Stimulated activated CD8-positive, alpha-beta memory T cell treated with anti-CD3 and anti-CD28 coated beads, Interleukin-2, amount 100 ng/mL, for 1 hour (primary cell): ENCODE measurements around the gene ARID3A.
"Not testable (repeated sequence)": the region's sequence is repeated elsewhere in the genome, so short reads cannot be mapped to it uniquely, and the experiment has no call there.

Experiments
- DNase-seq, 2 donors: peaks; one replicate each; pipeline ENCODE4 v3.0.0-alpha.2; 2020; ENCODE audit warnings: low read depth in 2 of 2

ARID3A gene

DNA sequence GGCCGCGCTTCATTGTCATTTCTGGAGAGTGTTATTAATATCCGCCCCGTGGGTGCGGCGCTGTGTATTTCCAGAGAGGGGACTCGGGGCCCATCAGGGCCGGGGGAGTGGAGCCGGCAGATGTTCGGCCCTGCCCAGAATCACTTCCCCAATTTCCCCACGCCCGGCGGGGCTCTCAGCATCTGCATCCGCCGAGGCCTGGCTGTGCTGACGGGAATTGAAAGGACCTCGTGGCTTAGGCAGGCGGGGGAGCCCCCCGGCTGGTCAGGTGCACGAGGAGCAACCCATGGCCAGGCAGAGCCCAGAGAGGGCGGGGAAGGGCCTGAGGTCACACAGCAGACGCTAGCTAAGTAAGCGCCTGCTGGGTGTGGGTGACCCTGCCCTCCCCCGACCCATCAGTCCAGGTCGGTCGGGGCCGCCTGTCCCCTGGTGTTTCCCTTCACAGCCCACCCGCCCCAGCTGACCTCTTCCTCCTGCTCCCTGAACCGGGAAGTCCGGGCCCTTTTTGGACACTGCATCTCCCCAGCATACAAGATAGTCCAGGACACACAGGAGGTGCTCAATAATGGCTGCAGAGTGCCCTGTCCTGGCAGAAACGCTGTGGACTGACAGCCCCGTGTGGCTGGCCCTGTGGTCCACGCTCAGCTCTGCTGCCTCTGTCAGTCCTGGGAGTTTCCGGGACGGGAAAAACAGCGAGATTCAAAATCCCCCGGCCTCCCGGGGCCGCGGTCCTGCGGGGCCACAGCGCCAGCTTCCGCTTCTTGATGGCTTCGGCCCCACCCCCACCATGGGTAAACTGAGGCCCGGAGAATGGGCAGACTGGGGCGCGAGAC is 22.1 kb downstream of the ARID3A start:
- no peak for DNase-seq

DNA sequence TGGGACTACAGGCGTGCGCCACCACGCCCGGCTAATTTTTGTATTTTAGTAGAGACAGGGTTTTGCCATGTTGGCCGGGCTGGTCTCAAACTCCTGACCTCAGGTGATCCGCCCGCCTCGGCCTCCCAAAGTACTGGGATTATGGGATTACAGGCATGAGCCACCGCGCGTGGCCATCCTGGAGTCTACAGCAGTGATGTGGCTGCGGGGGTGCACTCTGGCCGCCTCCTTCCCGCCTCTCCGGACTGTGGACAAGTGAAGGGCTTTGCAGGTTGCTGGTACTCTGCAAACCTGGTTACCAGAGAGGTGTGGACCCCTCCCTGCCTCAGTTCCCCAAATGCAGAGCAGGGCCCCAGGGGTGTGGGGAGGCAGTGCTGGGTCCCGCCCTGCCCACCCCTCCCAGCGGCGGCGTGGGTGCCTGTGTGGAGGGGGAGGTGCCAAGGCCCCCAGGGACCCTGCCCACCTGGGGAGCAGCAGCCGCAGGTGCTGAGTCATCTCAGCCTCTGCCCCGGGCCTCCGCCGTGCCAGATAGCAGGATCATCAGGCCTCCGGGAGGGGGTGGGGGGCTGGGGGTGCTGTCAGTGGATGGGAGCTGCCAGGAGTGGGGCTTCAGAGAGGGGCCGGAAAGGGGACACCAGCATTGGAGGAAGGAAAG is 23.1 kb downstream of the ARID3A start:
- no peak for DNase-seq

DNA sequence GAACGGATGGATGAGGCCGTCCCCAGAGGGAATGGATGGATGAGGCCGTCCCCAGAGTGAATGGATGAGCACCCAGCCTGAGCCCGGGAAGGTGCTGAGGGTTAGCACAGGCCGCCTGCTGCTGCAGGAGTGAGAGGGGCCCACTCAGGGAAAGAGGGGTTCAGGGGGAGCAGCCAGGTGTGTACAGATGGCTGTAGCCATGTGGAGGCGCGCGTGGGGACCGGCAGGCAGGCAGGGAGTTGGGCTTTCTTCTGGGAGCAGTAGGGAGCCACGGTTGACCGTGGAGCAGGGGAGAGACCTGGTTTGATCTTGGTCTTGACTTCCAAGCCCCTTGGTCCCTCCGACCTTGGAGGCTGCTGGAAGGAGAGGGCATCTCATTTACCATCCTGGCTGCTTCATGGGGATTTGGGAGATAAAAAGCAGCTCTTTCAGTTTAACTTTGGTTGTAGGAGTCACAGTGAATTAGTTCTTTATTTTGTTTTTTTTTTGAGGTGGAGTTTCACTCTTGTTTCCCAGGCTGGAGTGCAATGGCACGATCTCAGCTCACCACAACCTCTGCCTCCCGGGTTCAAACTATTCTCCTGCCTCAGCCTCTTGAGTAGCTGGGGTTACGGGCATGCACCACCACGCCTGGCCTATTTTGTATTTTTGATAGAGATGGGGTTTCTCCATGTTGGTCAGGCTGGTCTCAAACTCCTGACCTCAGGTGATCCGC is 24.7 kb downstream of the ARID3A start:
- no peak for DNase-seq

DNA sequence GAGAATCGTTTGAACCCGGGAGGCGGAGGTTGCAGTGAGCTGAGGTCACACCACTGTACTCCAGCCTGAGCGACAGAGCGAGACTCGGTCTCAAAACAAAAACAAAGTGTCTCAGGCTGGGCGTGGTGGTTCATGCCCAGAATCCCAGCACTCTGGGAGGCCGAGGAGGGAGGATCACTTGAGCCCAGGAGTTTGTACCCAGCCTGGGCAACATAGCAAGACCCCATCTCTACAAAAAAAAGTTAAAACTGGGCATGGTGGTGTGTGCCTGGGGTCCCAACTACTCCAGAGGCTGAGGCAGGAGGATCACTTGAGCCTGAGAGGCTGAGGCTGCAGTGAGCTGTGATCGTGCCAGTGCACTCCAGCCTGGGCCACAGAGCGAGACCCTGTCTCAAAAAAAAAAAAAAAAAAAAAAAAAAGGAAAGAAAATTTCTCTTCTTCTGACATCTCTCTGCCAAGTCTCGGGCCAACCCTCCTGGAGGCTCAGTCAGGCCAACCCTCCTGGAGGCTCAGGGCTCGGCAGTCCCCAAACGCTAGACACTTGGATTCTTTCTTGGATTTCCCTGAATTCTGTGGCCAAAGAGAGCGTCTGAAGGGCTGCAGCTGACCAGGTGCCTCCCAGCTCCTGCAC is 26.3 kb downstream of the ARID3A start:
- no peak for DNase-seq

DNA sequence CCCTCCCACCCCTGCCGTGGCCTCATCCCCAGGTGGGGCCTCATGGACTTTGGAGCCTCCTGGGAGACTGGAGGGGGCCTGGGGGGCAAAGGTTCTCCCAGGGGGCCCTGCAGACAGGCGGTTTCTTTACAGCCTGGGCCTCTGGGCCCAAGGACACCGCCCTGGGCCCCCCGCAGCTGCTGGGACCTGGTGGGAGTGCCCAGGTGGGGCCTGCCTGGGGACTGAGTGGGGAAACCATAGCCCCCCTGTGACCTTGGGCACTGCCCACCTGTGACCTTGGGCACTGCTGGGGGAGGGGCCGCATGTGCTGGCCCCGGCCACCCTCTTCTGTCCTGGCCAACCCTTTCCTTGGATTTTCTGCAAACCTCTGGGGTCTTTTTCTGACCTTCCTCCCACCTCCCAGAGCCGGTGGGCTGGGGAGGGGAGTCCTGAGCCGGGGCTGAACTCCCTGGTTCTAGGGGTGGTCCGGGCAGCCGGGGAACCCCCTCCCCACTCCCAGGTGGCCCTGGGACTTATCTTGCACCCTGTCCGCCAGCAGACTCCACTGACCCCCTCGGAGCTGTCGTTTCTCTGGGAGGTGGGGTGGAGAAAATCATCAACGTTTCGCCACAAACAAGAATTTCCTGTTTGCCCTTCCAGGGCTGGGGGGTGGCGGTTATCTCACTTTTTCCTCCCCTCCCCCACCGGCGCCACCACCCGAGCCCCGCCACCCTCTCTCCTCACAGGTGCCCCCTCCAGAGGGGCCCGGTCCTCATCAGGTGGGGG is 27.0 kb downstream of the ARID3A start:
- no peak for DNase-seq

DNA sequence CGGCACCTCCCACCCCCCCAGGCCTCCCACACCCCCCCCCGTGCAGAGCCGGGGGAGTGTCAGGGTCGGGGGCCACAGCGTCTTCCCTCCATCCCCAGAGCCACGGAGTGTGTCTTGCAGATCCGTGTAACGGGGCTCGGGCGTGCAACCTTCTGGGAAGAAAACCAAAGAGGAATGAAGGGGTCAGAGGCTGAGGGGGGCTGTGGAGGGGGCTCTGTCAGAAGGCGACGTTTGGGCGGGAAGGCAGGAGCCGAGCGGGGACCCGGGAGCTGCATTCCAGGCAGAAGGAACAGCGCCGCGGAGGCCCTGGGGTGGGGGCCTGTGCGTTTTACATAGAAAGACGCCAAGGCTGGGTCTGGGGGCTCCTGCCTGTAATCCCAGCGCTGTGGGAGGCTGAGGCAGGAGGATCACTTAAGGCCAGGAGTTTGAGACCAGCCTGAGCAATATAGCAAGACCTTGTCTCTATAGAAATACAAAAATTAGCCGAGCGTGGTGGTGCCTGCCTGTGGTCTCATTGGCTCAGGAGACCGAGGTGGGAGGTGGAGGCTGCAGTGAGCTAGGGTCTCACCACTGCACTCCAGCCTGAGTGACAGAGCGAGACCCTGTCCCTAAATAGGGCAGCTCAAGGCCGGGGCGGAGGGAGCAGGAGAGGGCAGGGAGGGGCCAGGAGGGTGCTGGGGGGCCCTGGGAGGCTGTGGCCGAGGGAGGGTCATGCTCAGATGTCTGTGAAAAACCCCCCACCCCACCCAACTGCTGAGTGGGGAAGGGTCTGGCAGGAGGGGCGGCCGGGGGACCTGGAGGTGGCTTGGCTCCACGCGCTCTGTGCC is 27.8 kb downstream of the ARID3A start:
- no peak for DNase-seq

DNA sequence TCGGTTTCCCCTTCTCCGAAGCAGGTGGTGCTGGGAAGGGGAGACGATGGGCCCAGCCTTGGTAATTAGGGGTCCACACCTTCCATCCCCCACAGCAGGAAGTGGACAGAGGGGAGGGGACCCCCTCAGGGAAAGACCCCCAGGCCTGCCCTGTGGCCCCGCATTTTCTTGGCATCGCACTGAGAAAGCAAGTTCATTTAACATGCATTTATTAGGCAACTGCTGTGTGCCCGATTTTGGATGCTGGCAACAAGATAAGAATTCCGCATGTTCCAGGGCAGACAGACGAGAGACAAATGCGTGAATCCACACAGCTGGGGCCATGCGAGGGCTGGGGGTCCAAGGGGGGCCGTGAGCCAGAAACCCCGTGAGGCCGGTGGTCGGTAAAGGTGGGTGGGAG is 28.4 kb downstream of the ARID3A start:
- DNase-seq: no peak

DNA sequence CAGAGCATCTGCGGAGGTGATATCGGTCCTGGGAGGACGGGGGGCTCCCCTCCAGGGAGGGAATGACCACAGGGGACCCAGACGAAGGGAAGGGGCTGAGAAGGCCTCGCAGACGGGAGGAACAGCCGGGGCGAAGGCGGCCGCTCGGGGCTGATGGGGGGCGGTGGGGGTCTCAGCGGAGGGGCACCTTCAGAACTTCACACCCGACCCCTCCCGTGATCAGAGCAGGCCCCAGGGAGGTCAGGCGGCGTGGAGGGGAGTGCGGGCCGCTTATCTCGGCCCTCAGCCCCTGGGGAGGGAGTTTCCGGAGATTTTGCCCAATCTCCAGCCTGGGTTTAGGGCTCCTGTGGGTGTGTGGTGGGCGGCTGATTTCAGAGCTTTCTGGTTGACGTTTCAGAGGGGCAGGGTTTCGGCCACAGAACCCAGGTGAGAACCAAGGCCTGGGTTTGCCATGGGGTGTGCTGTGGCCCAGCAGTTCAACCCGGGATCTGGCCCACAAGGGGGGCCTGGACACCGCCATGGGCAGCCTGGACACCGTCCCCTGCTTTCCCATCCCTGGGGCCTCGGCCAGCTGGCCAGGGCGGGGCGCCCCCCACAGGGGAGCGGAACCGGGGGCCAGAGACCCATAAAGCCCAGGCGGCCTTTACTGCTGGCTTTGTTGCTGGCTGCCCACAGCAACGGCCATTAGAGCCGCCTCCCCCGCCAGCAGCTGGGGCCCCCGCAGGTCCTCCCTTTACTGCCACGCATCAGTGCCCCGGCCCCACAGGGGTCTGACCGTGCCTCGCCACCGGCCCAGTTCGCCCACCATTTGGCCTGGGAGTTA is 29.0 kb downstream of the ARID3A start:
- no peak for DNase-seq

DNA sequence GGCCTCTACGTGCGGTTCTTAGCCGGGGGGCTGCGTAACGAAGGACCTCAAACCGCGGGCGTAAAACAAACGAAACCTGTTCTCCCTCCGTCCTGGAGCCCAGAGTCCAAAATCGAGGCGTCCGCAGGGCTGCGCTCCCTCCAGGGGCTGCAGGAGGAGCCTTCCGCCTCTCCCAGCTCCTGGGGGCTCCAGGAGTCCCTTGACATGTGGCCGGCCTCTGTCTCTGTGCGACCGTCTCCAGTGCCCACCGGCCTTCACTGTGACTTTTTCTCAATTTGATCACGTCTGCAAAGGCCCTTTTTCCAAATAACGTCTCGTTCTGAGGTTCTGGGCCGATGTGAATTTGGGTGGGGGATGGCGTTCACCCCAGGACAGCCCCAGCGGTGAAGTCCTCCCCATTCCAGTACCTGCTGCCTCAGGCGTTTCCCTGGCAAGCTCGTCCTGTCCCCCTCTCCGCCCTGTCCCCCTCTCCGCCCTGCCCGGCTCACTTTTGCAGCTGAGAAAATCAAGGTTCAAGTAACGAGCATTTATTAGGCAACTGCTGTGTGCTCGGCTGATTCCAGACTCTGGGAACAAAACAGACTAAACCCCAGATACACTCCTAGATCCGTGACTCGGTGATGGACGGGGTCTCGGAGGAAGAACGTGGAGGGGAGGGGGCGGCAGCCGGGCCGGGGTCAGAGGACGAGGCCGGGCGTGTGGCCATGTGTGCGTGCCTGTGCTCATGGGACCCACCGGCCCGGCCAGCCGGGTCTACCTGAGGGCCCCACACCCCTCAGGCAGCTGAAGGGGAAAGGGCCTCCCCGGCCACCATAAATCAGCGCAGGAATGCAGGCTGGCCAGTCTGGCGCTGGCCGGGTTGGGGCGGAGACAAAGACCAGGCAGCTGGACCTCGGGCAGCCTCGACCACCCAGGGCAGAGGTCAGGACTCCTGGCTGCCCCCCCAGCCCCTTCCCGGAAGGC is 30.2 kb downstream of the ARID3A start:
- DNase-seq: no peak

DNA sequence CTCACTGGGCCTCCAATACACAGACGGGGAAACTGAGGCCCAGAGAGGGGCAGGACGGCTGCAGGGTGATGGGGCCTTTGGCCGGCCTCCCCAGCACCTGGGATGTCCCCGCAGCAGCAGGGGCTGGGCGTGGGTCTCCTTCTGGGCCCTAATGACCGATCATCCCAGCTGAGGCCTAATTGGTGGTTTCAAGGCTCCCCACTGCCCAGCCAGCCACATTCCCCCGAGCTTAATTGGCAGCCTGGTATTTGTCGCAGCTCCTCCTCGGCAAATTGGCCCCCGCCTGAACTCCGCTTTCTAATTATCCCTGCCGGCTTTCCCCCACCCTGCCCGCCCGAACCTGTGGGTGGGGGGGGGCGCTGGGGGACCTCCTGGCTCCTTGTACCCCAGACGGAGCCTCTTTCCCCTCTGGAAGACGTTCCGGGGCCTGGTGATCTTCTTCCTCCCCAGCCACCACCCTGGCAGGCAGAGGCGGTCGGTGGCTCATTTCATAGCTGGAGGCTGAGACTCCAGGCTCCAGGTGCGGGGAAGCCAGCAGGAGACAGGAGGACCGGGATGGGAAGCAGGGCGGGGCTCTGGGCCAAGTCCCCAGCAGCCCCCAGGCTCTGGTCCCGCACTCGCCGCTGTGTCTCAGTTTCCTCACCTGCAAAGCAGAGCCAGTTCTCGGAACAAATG is 31.1 kb downstream of the ARID3A start:
- DNase-seq: no peak

DNA sequence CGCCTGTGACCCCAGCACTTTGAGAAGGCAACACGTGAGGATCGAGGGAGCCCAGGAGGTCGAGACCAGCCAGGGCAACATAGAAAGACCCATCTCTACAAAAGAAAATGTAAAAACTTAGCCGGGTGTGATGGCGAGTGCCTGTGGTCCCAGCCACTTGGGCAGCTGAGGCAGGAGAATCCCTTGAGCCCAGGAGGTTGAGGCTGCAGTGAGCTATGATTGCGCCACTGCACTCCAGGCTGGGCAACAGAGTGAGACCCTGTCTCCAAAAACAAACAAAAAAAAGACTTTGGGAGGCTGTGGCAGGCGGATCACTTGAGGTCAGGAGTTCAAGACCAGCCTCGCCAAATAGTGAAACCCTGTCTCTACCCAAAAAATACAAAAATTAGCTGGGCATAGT is 31.7 kb downstream of the ARID3A start:
- not testable (repeated sequence) for DNase-seq

DNA sequence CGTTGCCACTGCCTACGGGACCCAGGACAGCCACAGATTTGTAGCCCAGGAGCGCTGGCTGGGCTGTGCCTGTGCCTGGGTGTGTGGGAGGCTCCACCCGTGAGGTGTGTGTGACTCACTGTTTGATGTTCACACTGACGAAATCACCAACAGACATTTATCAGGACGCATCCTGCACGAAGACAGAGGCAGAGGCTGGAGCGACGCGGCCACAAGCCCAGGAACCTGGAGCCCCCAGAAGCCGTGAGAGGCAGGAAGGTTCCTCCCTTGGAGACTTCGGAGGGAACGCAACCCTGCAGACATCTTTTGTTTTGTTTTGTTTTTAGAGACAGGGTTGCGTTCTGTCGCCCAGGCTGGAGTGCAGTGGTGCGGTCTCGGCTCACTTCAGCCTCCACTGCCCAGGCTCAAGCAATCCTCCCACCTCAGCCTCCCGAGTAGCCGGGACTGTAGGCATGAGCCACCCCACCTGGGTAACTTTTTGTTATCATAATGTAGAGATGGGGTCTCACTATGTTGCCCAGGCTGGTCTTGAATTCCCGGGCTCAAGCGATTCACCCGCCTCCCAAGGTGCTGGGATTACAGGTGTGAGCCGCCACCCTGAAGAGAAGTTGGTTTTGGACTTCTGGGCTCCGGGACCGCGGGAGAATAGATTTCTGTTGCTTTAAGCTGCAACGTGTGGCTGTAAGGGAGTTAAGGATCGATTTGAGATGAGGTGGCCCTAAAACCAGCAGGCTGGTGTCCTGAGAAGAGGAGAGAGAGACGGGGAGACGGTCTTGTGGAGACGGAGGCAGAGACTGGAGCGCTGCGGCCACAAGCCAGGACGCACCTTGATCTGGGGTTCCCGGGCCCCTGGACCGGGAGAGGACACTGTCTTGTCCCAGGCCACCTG is 33.4 kb downstream of the ARID3A start:
- DNase-seq: no peak

DNA sequence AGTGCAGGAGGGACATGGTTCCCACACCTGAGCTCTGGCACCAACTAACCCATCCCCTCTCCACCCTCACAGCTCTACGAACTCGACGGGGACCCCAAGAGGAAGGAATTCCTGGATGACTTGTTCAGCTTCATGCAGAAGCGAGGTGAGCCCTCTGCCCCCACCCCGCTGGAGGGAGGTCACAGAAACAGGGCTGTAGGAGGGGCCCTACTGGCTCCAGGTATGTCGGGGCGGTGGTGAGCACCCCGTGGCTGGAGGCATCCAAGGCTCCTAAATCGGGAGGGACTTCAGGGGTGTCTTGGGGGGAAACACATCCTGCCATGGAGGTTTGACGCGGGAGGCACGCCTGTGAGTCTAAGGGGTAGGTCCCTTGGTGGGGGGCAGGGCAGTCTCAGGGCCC is 34.2 kb downstream of the ARID3A start:
- no peak for DNase-seq

DNA sequence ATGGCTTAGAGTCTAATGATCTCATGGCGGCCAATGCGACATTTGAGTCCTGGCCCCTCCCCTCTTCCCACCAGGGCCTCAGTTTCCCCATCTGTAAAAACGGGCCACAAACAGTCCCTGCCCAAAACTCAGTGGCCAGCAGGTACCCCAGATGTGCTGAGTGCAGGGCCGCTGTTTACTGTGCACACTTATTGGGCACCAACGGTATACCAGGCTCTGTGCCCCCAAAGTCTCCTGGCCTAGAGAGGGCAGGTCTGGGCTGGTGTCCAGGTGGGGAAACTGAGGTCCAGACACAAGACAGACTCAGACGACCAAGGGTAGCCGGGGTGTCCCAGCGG is 34.7 kb downstream of the ARID3A start:
- no peak for DNase-seq

DNA sequence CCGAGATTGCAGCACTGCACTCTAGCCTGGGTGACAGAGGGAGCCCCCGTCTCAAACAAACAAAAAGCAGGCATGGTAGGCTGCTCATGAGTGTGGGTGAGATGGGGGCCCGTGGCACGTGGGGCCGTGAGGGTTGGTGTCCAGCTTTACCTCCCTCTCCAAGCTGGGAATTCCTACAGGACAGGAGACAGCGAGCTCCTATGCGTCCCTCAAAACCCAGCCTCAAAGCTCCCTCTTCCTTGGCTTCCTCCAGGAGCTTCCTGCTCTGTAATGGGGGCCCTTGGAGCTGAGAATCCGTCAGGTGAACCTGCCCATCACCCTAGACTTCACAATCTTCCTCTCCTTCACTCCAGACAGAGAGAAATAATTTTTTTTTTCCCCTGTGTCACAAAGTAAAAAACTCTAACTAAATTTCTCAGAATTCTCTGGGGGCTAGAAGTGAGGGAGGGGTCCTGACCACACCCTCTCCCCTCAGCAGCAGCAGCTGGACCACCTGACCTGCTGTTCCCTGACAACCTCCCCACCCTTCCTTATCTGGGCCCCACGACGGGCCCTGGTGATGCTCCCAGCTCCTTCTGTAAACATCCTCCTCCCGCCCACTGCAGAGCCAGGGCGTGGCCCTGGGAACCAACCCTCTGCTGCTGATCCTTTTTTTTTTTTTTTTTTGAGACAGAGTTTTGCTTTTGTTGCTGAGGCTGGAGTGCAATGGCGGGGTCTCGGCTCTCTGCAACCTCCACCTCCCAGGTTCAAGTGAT is 36.2 kb downstream of the ARID3A start:
- no peak for DNase-seq

DNA sequence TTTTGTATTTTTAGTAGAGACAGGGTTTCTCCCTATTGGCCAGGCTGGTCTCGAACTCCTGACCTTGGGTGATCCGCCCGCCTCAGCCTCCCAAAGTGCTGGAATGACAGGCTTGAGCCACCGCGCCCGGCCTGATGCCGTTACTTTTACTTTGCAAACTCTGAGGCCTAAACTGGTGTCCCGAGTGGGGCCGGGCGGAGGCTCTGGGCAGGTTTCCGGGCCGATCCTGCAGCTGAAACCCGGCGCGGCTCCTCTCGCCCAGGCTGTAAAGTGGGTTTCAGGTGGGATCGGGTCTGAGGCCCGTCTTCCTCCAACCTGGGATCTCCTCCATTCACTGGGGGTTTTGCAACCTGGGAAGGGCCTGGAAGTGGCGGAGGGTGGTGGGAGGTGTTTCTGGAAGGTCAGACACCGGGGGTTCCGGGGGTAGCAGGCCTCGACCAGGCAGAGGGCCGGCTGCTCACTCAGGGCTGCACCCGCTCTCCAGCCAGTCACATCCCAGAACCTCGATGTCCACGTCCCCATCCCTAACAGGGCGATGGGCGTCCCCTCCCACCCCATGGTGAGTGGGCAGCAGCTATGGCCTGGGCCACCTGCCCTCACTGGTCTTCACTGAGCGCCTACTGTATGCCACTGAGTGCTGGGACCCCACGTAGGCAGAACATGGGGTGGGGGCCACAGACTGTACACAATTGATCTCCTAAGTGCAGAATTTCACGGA is 37.0 kb downstream of the ARID3A start:
- no peak for DNase-seq
